Suppressor macrophage treated with lipopolysaccharide for 4 hours (primary cell): ENCODE data around the gene SUFU.

Source experiments
- DNase-seq: peaks from one replicate; pipeline ENCODE4 v3.0.0-alpha.2; 2020

The SUFU gene

GRCh38 chr10:102676534-102677315 is 173.0 kb downstream of the SUFU start:
- no peak for DNase-seq

- no peak for DNase-seq
Measured at GRCh38 chr10:102677331-102678067, 173.7 kb downstream of the SUFU start.

GRCh38 chr10:102678068-102678400 is 174.3 kb downstream of the SUFU start:
- DNase-seq = no peak

GRCh38 chr10:102678842-102679289 is 175.1 kb downstream of the SUFU start:
- DNase-seq = peak; percentile 74

- DNase-seq = no peak
Measured at GRCh38 chr10:102679596-102679995, 175.8 kb downstream of the SUFU start.

GRCh38 chr10:102681696-102682095 is 177.9 kb downstream of the SUFU start:
- no peak for DNase-seq

GRCh38 chr10:102682416-102682815 is 178.6 kb downstream of the SUFU start:
- DNase-seq = no peak

- DNase-seq = no peak
Measured at GRCh38 chr10:102682981-102683380, 179.2 kb downstream of the SUFU start.
